A549 (cell line): ENCODE measurements around the gene INTS4. TPM values are rescaled to one million over a fixed set of nuclear protein-coding genes. Genes with fewer than 3 reads are reported as not detected.
A peak's percentile ranks its signal among the peaks of the same experiment; 100 is the strongest.

Experiments used
- ATAC-seq, 2 experiments: fragments of 200-7000 bp in 1 of 2; fragments of >200 bp in 1 of 2; cut with Nextera tagmentation in 1 of 2; cut with Tn5 transposase in 1 of 2; 3 replicates each; pipeline versions ENCODE4 v1.8.0 to v1.9.1; 2018 to 2020; ENCODE audit warnings: mild to moderate bottlenecking in 1 of 2, moderate library complexity in 1 of 2
- CTCF ChIA-PET: fragments of 300-600 bp; sonication (Branson Sonifier 250); formaldehyde crosslinking; extraction: SDS; loops from one replicate; lab custom pipeline; 2021; ENCODE audit warnings: antibody characterized with exemption, inconsistent platforms; lab: Yijun Ruan, JAX
- POLR2A ChIA-PET: fragments of 350-600 bp; formaldehyde crosslinking; extraction: SDS; loops from one replicate; lab custom pipeline; 2021; ENCODE audit warnings: antibody characterized with exemption, inconsistent platforms; lab: Yijun Ruan, JAX
- DNase-seq, 2 experiments: peaks; one replicate each; pipeline versions ENCODE4 v3.0.0 to v3.0.0-alpha.2; 2011 to 2016; ENCODE audit warnings: low read depth in 1 of 2, low spot score in 1 of 2
- FAIRE-seq: peaks from 2 replicates; lab custom pipeline; 2011; peaks lifted over from hg19 to GRCh38; lab: Jason Lieb, UNC
- H3K27ac ChIP-seq, 2 experiments: fragments of >200 bp; sonication (Bioruptor Twin); formaldehyde crosslinking; 3 replicates each; pipeline ENCODE4 v1.5.1; 2016 to 2017
- H3K4me1 ChIP-seq: fragments of >200 bp; sonication (Bioruptor Twin); formaldehyde crosslinking; 3 replicates; pipeline ENCODE4 v1.6.1; 2016
- H3K4me2 ChIP-seq: fragments of >200 bp; sonication (Bioruptor Twin); formaldehyde crosslinking; 3 replicates; pipeline ENCODE4 v1.6.1; 2016
- H3K4me3 ChIP-seq: fragments of >200 bp; sonication (Bioruptor Twin); formaldehyde crosslinking; 3 replicates; pipeline ENCODE4 v1.5.1; 2016
- H3K9me3 ChIP-seq: fragments of >200 bp; sonication (Bioruptor Twin); formaldehyde crosslinking; 3 replicates; pipeline ENCODE4 v1.6.1; 2016
- CBX2 ChIP-seq: fragments of 200-600 bp; sonication (generic); IDR thresholded peaks from 2 replicates; pipeline ENCODE4 v1.6.1; 2016; ENCODE audit warnings: low read depth, mild to moderate bottlenecking, borderline replicate concordance
- CHD2 ChIP-seq: fragments of 150-350 bp; IDR thresholded peaks from 2 replicates; pipeline ENCODE4 v1.6.1; 2014; ENCODE audit warnings: low read length; ENCODE audit not compliant: partially characterized antibody
- EHMT2 ChIP-seq: fragments of 200-600 bp; sonication (generic); IDR thresholded peaks from 2 replicates; pipeline ENCODE4 v1.6.1; 2016; ENCODE audit warnings: antibody characterized with exemption, low read depth, mild to moderate bottlenecking, moderate library complexity
- ESRRA ChIP-seq: fragments of 150-350 bp; IDR thresholded peaks from 2 replicates; pipeline ENCODE4 v1.6.1; 2014; ENCODE audit warnings: mild to moderate bottlenecking, low read length, borderline replicate concordance
- FOSL2 ChIP-seq, 2 experiments: fragments of 450-650 bp in 1 of 2; fragments of >200 bp in 1 of 2; sonication (Bioruptor Twin) in 1 of 2; formaldehyde crosslinking; IDR thresholded peaks; 2 replicates each; pipeline versions ENCODE4 v1.5.0 to v1.6.1; 2016 to 2020; ENCODE audit warnings: mild to moderate bottlenecking in 1 of 2, moderate library complexity in 1 of 2
- JUN ChIP-seq, 2 experiments: fragments of >200 bp; sonication (Bioruptor Twin); formaldehyde crosslinking; IDR thresholded peaks; 2 replicates in 1 of 2; 3 replicates in 1 of 2; pipeline ENCODE4 v1.6.1; 2016 to 2017
- JUNB ChIP-seq: fragments of >200 bp; sonication (Bioruptor Twin); formaldehyde crosslinking; IDR thresholded peaks from 2 replicates; pipeline ENCODE4 v1.6.1; 2016
- MAZ ChIP-seq: fragments of 150-350 bp; IDR thresholded peaks from 2 replicates; pipeline ENCODE4 v1.6.1; 2014; ENCODE audit warnings: antibody characterized with exemption, low read depth, low read length, borderline replicate concordance
- MYC ChIP-seq: IDR thresholded peaks from 2 replicates; pipeline ENCODE4 v1.6.1; 2012; ENCODE audit warnings: mild to moderate bottlenecking, inconsistent platforms, low read length, improper control_type of control experiment, borderline replicate concordance
- NFE2L2 ChIP-seq: fragments of 150-350 bp; conservative IDR thresholded peaks from 2 replicates; pipeline ENCODE4 v1.6.1; 2014; ENCODE audit warnings: low read length
- NPAS2 ChIP-seq: fragments of 250-450 bp; sonication (Bioruptor Pico); IDR thresholded peaks from 2 replicates; pipeline ENCODE4 v1.8.0; 2022; ENCODE audit warnings: mild to moderate bottlenecking, moderate library complexity, borderline replicate concordance
- NR3C1 ChIP-seq: fragments of >200 bp; sonication (Bioruptor Twin); formaldehyde crosslinking; IDR thresholded peaks from 3 replicates; pipeline ENCODE4 v1.6.1; 2017
- POLR2A ChIP-seq: IDR thresholded peaks from 2 replicates; pipeline ENCODE4 v1.6.1; 2012; ENCODE audit warnings: mild to moderate bottlenecking, low read length
- RAD21 ChIP-seq, 2 experiments: fragments of >200 bp in 1 of 2; sonication (Bioruptor Twin) in 1 of 2; formaldehyde crosslinking in 1 of 2; IDR thresholded peaks in 1 of 2; conservative IDR thresholded peaks in 1 of 2; 2 replicates in 1 of 2; 3 replicates in 1 of 2; pipeline ENCODE4 v1.6.1; 2012 to 2018; ENCODE audit warnings: inconsistent platforms in 1 of 2
- RARB ChIP-seq: fragments of 250-450 bp; sonication (Bioruptor Pico); IDR thresholded peaks from 2 replicates; pipeline ENCODE4 v1.8.0; 2021; ENCODE audit warnings: mild to moderate bottlenecking, moderate library complexity
- RCOR1 ChIP-seq: fragments of 150-350 bp; IDR thresholded peaks from 2 replicates; pipeline ENCODE4 v1.6.1; 2014; ENCODE audit warnings: antibody characterized with exemption, low read length, low read depth
- RFX5 ChIP-seq: fragments of 450-650 bp; IDR thresholded peaks from 2 replicates; pipeline ENCODE4 v1.7.1; 2014; ENCODE audit warnings: antibody characterized with exemption, mild to moderate bottlenecking, moderate library complexity
- RNF2 ChIP-seq: fragments of 200-600 bp; sonication (generic); IDR thresholded peaks from 2 replicates; pipeline ENCODE4 v1.6.1; 2016; ENCODE audit warnings: low read depth, mild to moderate bottlenecking, antibody characterized with exemption, moderate library complexity, borderline replicate concordance
- SREBF2 ChIP-seq: fragments of 450-650 bp; IDR thresholded peaks from 2 replicates; pipeline ENCODE4 v1.6.1; 2014; ENCODE audit warnings: mild to moderate bottlenecking, moderate library complexity
- TFCP2L1 ChIP-seq: fragments of 250-450 bp; sonication (Bioruptor Pico); IDR thresholded peaks from 2 replicates; pipeline ENCODE4 v1.5.0; 2021; ENCODE audit warnings: mild to moderate bottlenecking
- ZC3H11A ChIP-seq: fragments of 450-650 bp; IDR thresholded peaks from 2 replicates; pipeline ENCODE4 v1.6.1; 2014; ENCODE audit warnings: antibody characterized with exemption, mild to moderate bottlenecking
- ZSCAN20 ChIP-seq: fragments of 250-450 bp; sonication (Bioruptor Pico); IDR thresholded peaks from 2 replicates; pipeline ENCODE4 v1.8.0; 2022; ENCODE audit warnings: mild to moderate bottlenecking, moderate library complexity
- WGBS: methylation state at CpG from one replicate; pipeline ENCODE4 v1.1.6; 2017; ENCODE audit errors: missing lambda C conversion rate; 5-methylcytosine and 5-hydroxymethylcytosine counted together
- polyA plus RNA-seq, 4 experiments: library from polyadenylated mRNA; depleted of rRNA in 3 of 4; stranded (reverse); fragments of >200 nt; fragmentation: RNase III in 1 of 4; extraction: RNeasy Plus Mini Kit Qiagen cat#74134 plus additional on column Dnase treatment in 1 of 4; gene quantifications; 2 replicates in 3 of 4; 3 replicates in 1 of 4; pipeline ENCODE4 v1.2.3, GENCODE V29; 2011 to 2017
- TF ChIP-seq, protein P1 (sequence below): fragments of 150-350 bp; IDR thresholded peaks from 2 replicates; pipeline ENCODE4 v1.6.1; 2014; ENCODE audit warnings: low read depth, mild to moderate bottlenecking, low read length
- TF ChIP-seq, protein P2 (sequence below): IDR thresholded peaks from 2 replicates; pipeline ENCODE4 v1.6.1; 2012
- TF ChIP-seq, protein P3 (sequence below): IDR thresholded peaks from 2 replicates; pipeline ENCODE4 v1.6.1; 2012

Gene INTS4
- polyA plus RNA-seq, 2 of the 4 experiments (the other 2 are of a cell fraction) = 22.0 to 35.3 TPM

DNA sequence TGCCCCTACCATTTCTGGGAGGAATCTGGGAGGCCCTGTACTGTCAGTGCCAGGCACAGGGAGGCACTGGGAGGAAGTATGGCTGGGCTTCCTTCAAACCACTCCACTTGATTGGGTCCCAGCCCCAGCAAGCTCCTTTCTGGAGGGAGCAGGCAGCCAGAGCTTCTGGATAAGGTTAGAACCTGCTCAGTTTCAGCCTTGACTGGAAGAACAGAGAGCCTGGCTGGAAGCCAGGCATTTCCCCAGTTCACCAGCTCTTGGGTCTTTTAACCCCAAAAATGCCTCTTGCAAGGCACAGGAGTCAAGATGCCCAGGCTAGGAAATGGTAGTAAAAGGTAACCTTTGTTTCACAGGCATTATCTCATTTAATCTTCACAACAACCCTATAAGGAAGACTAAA, 37.6 kb upstream of the INTS4 start:
- Histone ChIP-seq H3K27ac (peak overlapping the region in 1 of 2 experiments; percentile 65; a peak in 3 of 6 replicates), H3K4me1 (peaks cover 41% of the 10 kb centered on the region), H3K4me3 (no peak overlapping the region), H3K9me3 (no peaks in the 10 kb centered on the region), H3K4me2 (no peak overlapping the region)
- TF ChIP-seq ZSCAN20 (CRISPR knock-in tag) (no peak), RFX5 (no peak), RAD21 (conservative IDR thresholded peaks at IDR 0.05 in 1 of 2, IDR thresholded peaks at IDR 0.05 in 1 of 2) (no peak), NFE2L2 (no peak), MAZ (no peak), MYC (no peak), RCOR1 (no peak), JUN (IDR thresholded peaks at IDR 0.05) (no peak), NPAS2 (no peak), RNF2 (no peak), SREBF2 (no peak)
- TF ChIP-seq, protein P1, sequence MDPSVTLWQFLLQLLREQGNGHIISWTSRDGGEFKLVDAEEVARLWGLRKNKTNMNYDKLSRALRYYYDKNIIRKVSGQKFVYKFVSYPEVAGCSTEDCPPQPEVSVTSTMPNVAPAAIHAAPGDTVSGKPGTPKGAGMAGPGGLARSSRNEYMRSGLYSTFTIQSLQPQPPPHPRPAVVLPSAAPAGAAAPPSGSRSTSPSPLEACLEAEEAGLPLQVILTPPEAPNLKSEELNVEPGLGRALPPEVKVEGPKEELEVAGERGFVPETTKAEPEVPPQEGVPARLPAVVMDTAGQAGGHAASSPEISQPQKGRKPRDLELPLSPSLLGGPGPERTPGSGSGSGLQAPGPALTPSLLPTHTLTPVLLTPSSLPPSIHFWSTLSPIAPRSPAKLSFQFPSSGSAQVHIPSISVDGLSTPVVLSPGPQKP = no peak
- FAIRE-seq = no peak
- no peak for DNase-seq
- POLR2A ChIA-PET = no interaction called here
- CTCF ChIA-PET = interaction anchor here (0.6 to 2.8 kb wide), 4 partner anchors 8 to 260 kb away, joined by 3 to 27 read pairs (median 4); no protein-coding TSS in a partner anchor
- no peak for ATAC-seq

DNA sequence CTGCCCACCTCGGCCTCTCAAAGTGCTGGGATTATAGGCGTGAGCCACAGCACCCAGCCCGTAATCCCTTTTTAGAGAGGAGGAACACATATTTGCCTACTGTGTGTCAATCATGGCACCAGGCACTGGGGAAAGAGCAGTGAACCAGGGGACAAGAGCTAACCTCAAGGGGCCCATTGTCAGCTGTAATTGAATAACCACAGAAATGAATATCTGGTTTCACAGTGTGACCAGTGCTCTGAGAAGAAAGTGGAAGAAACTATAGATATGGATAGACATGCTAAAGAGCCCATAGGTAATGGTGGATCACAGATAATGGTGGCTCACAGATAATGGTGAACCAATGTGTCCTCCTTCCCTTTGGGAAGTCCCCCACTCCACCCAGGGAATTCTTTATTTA, 37.2 kb upstream of the INTS4 start:
- H3K27ac ChIP-seq = peak overlapping the region in 1 of 2 experiments; percentile 65; a peak in 3 of 6 replicates
- TF ChIP-seq MAZ (no peak), JUN (IDR thresholded peaks at IDR 0.05) (no peak), POLR2A (no peak)
- TF ChIP-seq, all 56 proteins: peak for 0
- FAIRE-seq (no peak), ATAC-seq (no peak), DNase-seq (no peak)
- WGBS = 80% methylated on average over 3 of the region's 3 CpGs
- CTCF ChIA-PET = interaction anchor here (1.3 to 2.8 kb wide), 3 partner anchors 8 to 15 kb away, joined by 3 to 27 read pairs (median 4); no protein-coding TSS in a partner anchor
- H3K4me3 ChIP-seq = no peak overlapping the region
- POLR2A ChIA-PET = no interaction called here
- no peaks in the 10 kb centered on the region for H3K9me3 ChIP-seq
- no peak overlapping the region for H3K4me2 ChIP-seq
- peaks cover 37% of the 10 kb centered on the region for H3K4me1 ChIP-seq

DNA sequence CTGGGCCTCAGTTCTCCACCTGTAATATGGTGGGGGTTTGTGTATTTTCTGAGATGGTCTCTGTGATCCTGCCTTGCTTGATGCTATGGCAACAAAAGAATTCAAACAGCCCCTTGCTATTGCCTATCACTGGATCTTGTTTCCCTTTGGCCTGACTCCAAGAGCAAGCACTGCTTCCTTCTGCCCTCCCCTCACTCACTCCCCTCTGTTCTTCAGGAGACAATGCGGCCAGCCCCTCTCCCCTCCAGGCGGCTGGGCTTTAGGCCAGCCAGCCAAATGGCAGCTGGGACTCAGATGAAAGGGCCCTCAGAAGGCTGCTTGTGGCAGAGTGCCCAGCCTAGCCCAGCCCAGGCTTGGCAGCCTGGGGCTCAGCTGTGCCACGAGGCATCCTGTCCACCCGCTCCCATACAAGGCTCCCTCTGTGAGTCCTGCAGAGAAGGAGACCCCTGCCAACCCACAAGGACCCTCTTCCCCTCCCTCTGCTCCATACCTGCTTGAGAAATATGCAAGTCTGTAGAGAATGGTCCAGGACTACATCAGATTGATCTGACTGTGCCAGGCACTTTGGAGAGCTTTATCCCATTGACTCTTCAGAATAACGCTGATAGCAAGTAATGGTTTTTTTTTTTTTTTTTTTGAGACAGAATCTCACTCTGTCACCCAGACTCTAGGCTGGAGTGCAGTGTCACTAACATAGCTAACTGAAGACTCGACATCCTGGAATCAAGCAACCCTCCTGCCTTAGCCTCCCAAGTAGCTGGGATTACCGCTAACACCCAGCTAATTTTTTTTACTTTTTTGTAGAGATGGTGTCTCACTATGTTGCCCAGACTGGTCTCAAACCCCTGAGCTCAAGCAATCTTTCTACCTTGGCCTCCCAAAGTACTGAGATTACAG, 36.2 kb upstream of the INTS4 start:
- Histone ChIP-seq H3K27ac (peak overlapping the region in 1 of 2 experiments; percentile 69; a peak in 3 of 6 replicates), H3K4me3 (no peak overlapping the region), H3K4me1 (peaks cover 34% of the 10 kb centered on the region), H3K9me3 (no peaks in the 10 kb centered on the region), H3K4me2 (peak overlapping the region; percentile 33)
- 52% methylated on average over 7 of the region's 7 CpGs for WGBS
- CTCF ChIA-PET = interaction anchor here (0.6 to 2.8 kb wide), 5 partner anchors 9 to 1763 kb away, joined by 3 to 27 read pairs (median 4); no protein-coding TSS in a partner anchor
- TF ChIP-seq MYC (no peak), EHMT2 (no peak), FOSL2 (IDR thresholded peaks at IDR 0.05) (no peak), FOSL2 (CRISPR knock-in tag; IDR thresholded peaks at IDR 0.05) (no peak), CHD2 (no peak), RNF2 (no peak), RARB (CRISPR knock-in tag) (no peak), ZC3H11A (no peak), NFE2L2 (no peak), CBX2 (no peak), MAZ (no peak), JUNB (no peak), TFCP2L1 (CRISPR knock-in tag) (no peak), NR3C1 (no peak), ESRRA (no peak)
- TF ChIP-seq, protein P2, sequence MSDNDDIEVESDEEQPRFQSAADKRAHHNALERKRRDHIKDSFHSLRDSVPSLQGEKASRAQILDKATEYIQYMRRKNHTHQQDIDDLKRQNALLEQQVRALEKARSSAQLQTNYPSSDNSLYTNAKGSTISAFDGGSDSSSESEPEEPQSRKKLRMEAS = no peak
- TF ChIP-seq, protein P3, sequence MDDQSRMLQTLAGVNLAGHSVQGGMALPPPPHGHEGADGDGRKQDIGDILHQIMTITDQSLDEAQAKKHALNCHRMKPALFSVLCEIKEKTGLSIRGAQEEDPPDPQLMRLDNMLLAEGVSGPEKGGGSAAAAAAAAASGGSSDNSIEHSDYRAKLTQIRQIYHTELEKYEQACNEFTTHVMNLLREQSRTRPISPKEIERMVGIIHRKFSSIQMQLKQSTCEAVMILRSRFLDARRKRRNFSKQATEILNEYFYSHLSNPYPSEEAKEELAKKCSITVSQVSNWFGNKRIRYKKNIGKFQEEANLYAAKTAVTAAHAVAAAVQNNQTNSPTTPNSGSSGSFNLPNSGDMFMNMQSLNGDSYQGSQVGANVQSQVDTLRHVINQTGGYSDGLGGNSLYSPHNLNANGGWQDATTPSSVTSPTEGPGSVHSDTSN = no peak
- DNase-seq = peak in 1 of 2 experiments; percentile 45
- no peak for FAIRE-seq
- peak; percentile 58 to 74; a peak in 5 of 6 replicates for ATAC-seq
- POLR2A ChIA-PET = interaction anchor here (0.7 to 1.1 kb wide), 2 partner anchors 36 to 49 kb away, joined by 3 to 6 read pairs; partner anchors contain the start of genes INTS4 and NDUFC2
